OCI-LY1 (cell line): Measurements from ENCODE around the gene BACE2.

Source experiments
- H2AFZ ChIP-seq: fragments of 200-600 bp; sonication (generic), shearing (Covaris generic); 2 replicates; pipeline ENCODE4 v1.6.0; 2014; ENCODE audit warnings: antibody characterized with exemption, mild to moderate bottlenecking, low read length
- H3F3A ChIP-seq: fragments of 200-600 bp; sonication (generic), shearing (Covaris generic); 2 replicates; pipeline ENCODE4 v1.6.0; 2014; ENCODE audit warnings: mild to moderate bottlenecking, antibody characterized with exemption, low read length, moderate library complexity; ENCODE audit not compliant: insufficient read depth
- H3K27ac ChIP-seq: fragments of 200-600 bp; sonication (generic); 2 replicates; pipeline ENCODE4 v1.5.1; 2014; ENCODE audit warnings: low read length, mixed run types, mild to moderate bottlenecking, low read depth; ENCODE audit not compliant: poor library complexity, severe bottlenecking
- H3K27me3 ChIP-seq: fragments of 200-600 bp; sonication (generic); 2 replicates; pipeline ENCODE4 v1.6.0; 2014; ENCODE audit warnings: antibody characterized with exemption, mild to moderate bottlenecking, low read length, moderate library complexity; ENCODE audit not compliant: insufficient read depth
- H3K36me3 ChIP-seq: fragments of 200-600 bp; sonication (generic); 2 replicates; pipeline ENCODE4 v1.6.1; 2014; ENCODE audit warnings: mild to moderate bottlenecking, antibody characterized with exemption, low read length, moderate library complexity, mixed read lengths; ENCODE audit not compliant: insufficient read depth
- H3K4me1 ChIP-seq: fragments of 200-600 bp; sonication (generic); 2 replicates; pipeline ENCODE4 v1.5.1; 2014; ENCODE audit warnings: mild to moderate bottlenecking, low read length, moderate library complexity; ENCODE audit not compliant: insufficient read depth, severe bottlenecking
- H3K4me2 ChIP-seq: fragments of 200-600 bp; sonication (generic), shearing (Covaris generic); 2 replicates; pipeline ENCODE4 v1.6.1; 2014; ENCODE audit warnings: low read length
- H3K4me3 ChIP-seq: fragments of 200-600 bp; sonication (generic); 2 replicates; pipeline ENCODE4 v1.5.1; 2014; ENCODE audit warnings: low read length, low read depth, mild to moderate bottlenecking, mixed read lengths; ENCODE audit not compliant: poor library complexity, severe bottlenecking
- H3K79me2 ChIP-seq: fragments of 200-600 bp; shearing (Covaris generic); 2 replicates; pipeline ENCODE4 v1.6.1; 2016; ENCODE audit warnings: mixed run types, low read length, mixed read lengths; ENCODE audit not compliant: insufficient read depth
- H3K9ac ChIP-seq: fragments of 200-600 bp; sonication (generic), shearing (Covaris generic); 2 replicates; pipeline ENCODE4 v1.6.1; 2014; ENCODE audit warnings: mild to moderate bottlenecking, low read length, mixed read lengths
- H3K9me2 ChIP-seq: fragments of 200-600 bp; sonication (generic), shearing (Covaris generic); 2 replicates; pipeline ENCODE4 v1.6.1; 2014; ENCODE audit warnings: low read depth, mild to moderate bottlenecking, low read length, mixed read lengths
- H3K9me3 ChIP-seq: fragments of 200-600 bp; shearing (Covaris generic); 2 replicates; pipeline ENCODE4 v1.6.1; 2014; ENCODE audit warnings: low read length, mixed read lengths
- H4K20me1 ChIP-seq: fragments of 200-600 bp; sonication (generic), shearing (Covaris generic); 2 replicates; pipeline ENCODE4 v1.6.0; 2016; ENCODE audit warnings: mild to moderate bottlenecking, low read length; ENCODE audit not compliant: insufficient read depth
- CTCF ChIP-seq: fragments of 200-600 bp; sonication (generic), shearing (Covaris generic); IDR thresholded peaks from 2 replicates; pipeline ENCODE4 v1.5.1; 2017; ENCODE audit warnings: mild to moderate bottlenecking, antibody characterized with exemption, low read length, moderate library complexity, mixed read lengths
- EZH2 ChIP-seq: fragments of 200-600 bp; sonication (generic), shearing (Covaris generic); IDR thresholded peaks from 2 replicates; pipeline ENCODE4 v1.8.0; 2017; ENCODE audit warnings: borderline replicate concordance, mixed run types, mild to moderate bottlenecking, antibody characterized with exemption, low read length, moderate library complexity, mixed read lengths

BACE2 gene

GRCh38 chr21:41183575-41183974, 15.6 kb downstream of the BACE2 start:
- Histone ChIP-seq H3K79me2 (no peaks in the 10 kb centered on the region), H3K27me3 (peaks cover 9% of the 10 kb centered on the region; the same call in 1 of the 2 replicates), H3K9me3 (no peaks in the 10 kb centered on the region), H3K27ac (no peak overlapping the region), H3K9ac (no peak overlapping the region), H3K9me2 (no peaks in the 10 kb centered on the region), H3F3A (no peaks in the 10 kb centered on the region), H2AFZ (no peak overlapping the region), H3K4me1 (no peaks in the 10 kb centered on the region), H3K4me2 (no peak overlapping the region), H3K4me3 (no peak overlapping the region), H3K36me3 (no peaks in the 10 kb centered on the region), H4K20me1 (no peaks in the 10 kb centered on the region)
- no peak for TF ChIP-seq EZH2
- no peak for TF ChIP-seq CTCF

DNA sequence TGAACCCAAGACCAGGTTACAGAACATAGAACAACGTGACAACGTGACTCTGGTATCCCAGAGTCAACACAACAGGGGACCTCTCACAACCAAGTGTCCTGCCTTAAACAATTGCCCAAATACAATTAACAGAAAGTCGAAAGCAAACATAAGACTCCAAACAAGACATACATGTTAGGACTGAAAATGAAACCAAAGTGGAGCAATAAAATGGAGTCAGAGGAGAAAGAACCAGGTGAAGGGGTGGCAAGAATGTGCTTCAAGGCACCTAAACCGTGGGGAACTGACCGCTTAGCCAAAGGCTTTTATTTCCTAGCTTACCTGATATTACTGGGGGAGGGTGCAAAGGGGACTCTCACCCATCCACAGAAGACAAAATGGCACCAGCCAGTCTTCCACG, 17.8 kb downstream of the BACE2 start:
- Histone ChIP-seq H3K27ac (no peak overlapping the region), H3K4me1 (no peaks in the 10 kb centered on the region), H3K79me2 (no peaks in the 10 kb centered on the region), H3K4me3 (no peak overlapping the region), H3K9ac (no peak overlapping the region), H3K4me2 (no peak overlapping the region), H2AFZ (no peak overlapping the region), H3F3A (no peaks in the 10 kb centered on the region), H3K36me3 (no peaks in the 10 kb centered on the region), H4K20me1 (no peaks in the 10 kb centered on the region), H3K9me3 (no peaks in the 10 kb centered on the region), H3K9me2 (no peaks in the 10 kb centered on the region), H3K27me3 (peaks cover 4% of the 10 kb centered on the region; the same call in 1 of the 2 replicates)
- TF ChIP-seq EZH2 (no peak), CTCF (no peak)

DNA sequence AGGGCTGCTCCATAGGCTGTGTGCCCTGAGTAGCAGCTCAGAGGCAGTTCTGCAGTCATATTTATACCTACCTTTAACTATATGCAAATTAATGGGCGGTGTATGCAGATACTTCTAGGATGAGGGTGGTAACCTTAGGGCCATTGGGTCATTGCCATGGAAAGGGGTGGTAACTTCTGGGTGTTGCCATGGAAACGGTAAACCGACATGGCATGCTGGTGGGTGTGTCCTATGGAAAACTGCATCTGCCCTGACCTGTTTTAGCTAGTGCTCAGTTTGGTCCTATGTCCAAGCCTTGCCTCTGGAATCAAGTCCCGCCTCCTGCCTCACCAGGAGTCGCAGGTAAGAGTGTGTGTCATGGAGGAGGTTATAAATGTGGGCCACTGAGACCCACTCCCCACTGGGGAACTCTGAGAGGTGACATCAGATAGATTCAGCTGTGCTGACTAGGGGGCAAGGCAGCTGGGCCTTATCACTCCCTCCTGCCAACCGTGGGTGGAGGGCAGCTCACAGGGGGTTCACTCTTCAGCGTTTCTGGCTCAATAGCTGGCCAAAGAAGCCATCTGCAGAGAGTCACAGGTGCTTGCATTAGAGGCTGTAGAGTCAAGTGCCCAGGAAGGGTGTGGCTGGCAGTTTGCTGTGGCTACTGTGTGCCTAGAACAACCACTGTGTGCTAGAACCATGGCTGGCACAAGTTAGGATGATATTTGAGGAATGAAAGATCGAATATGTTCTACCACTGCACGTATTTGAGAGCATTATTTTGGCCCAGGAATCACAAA, 19.0 kb downstream of the BACE2 start:
- Histone ChIP-seq H3K79me2 (no peaks in the 10 kb centered on the region), H2AFZ (no peak overlapping the region), H3K36me3 (no peaks in the 10 kb centered on the region), H3K27ac (no peak overlapping the region), H3K4me1 (no peaks in the 10 kb centered on the region), H3K4me2 (no peak overlapping the region), H3K9ac (no peak overlapping the region), H3K9me2 (no peaks in the 10 kb centered on the region), H3F3A (no peaks in the 10 kb centered on the region), H3K4me3 (no peak overlapping the region), H3K27me3 (peaks cover 4% of the 10 kb centered on the region; the same call in 1 of the 2 replicates), H4K20me1 (no peaks in the 10 kb centered on the region), H3K9me3 (no peaks in the 10 kb centered on the region)
- TF ChIP-seq CTCF (no peak), EZH2 (no peak)
